ENCODE results near the gene VASH1. TPM values are rescaled to one million over a fixed set of nuclear protein-coding genes. Genes with fewer than 3 reads are reported as not detected.

The VASH1 gene
- total RNA-seq, 1 donor from 2014 or later: 28.4 TPM

GRCh38 chr14:76752744-76753143 lies 8.5 kb upstream of the VASH1 start:
- H3K27me3 ChIP-seq: no peaks in the 10 kb centered on the region
- DNase-seq (ENCODE audit: low spot score in 2 of 2): no peak

DNA sequence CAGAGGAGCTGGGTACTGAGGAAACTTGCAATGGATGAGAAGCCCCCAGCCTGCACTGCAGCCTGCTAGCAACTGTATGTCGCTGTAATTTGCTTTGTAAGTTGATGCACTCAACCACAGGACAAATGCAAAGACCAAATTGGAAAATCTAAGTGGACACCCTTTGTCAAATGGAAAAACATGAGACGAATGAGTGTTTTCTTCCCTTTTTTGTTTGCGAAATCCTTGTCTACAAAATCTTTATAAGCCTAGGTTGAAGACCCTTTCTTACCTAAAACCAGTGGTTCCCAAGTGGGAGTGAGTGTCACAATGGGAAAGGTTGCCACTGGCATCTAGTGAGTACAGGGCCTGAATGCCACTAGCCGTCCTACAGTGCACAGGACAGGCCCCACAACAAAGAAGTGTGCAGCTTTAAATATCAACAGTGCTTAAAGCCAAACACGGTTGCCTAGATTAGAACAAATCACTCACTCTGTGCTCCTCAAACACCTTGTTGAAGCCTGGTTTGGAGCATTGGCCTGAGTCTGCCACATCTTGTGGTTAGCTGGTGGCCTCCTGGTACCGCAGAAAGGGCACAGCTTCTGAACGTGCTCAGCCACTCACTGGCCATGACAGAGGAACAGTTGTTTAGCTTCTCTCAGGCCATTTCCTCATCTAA lies 7.6 kb upstream of the VASH1 start:
- TF ChIP-seq CTCF (IDR thresholded peaks at IDR 0.05): no peak
- Histone ChIP-seq H3K4me3 (no peak overlapping the region), H3K36me3 (no peaks in the 10 kb centered on the region), H3K27me3 (no peaks in the 10 kb centered on the region), H3K27ac (no peak overlapping the region), H3K9me3 (no peaks in the 10 kb centered on the region), H3K4me1 (no peaks in the 10 kb centered on the region)
- DNase-seq (ENCODE audit: low spot score in 2 of 2): no peak
- intact Hi-C loops (cut with DNase I): no loop called here

More at GRCh38 chr14:76752744-76753143, 8.5 kb upstream of the VASH1 start:
- Histone ChIP-seq H3K27ac (no peak overlapping the region), H3K4me3 (no peak overlapping the region), H3K9me3 (no peaks in the 10 kb centered on the region), H3K36me3 (no peaks in the 10 kb centered on the region), H3K4me1 (no peaks in the 10 kb centered on the region)
- TF ChIP-seq CTCF (IDR thresholded peaks at IDR 0.05): no peak
- intact Hi-C loops (cut with DNase I): no loop called here

- no peak for DNase-seq (ENCODE audit: low spot score in 2 of 2)
- H3K4me1 ChIP-seq: no peaks in the 10 kb centered on the region
- H3K27ac ChIP-seq: no peak overlapping the region
- H3K36me3 ChIP-seq: no peaks in the 10 kb centered on the region
- no peak overlapping the region for H3K4me3 ChIP-seq
- H3K27me3 ChIP-seq: no peaks in the 10 kb centered on the region
- no peaks in the 10 kb centered on the region for H3K9me3 ChIP-seq
- no peak for TF ChIP-seq CTCF (IDR thresholded peaks at IDR 0.05)
- intact Hi-C loops (cut with DNase I): no loop called here
These were observed 6.7 kb upstream of the VASH1 start for GRCh38 chr14:76754586-76754985.

GRCh38 chr14:76755610-76756370 lies 5.5 kb upstream of the VASH1 start:
- H3K36me3 ChIP-seq: no peaks in the 10 kb centered on the region
- TF ChIP-seq CTCF (IDR thresholded peaks at IDR 0.05): no peak
- DNase-seq (ENCODE audit: low spot score in 2 of 2): no peak
- no peak overlapping the region for H3K27ac ChIP-seq
- intact Hi-C loops (cut with DNase I): no loop called here
- H3K4me1 ChIP-seq: peaks cover 2 to 4% of the 10 kb centered on the region in 2 donors
- no peaks in the 10 kb centered on the region for H3K9me3 ChIP-seq
- H3K4me3 ChIP-seq: no peak overlapping the region
- H3K27me3 ChIP-seq: no peaks in the 10 kb centered on the region

DNA sequence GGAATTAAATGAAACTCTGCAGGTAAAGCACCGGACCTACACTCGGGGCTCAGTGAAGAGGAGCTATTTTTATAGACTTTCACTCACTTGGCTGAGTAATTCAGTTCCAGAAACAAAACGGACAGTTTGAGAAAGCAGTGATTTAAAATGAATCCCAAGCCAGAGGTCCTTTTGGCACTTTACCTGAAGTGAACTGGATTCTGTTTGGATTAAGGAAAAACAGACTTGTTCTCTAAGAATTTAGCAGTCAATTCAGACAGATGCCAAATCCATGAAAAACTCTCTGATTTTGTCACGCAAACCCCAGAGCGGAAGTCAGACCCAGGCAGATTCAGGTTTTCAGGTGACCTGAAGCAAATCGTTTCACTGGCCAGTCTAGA lies 4.9 kb upstream of the VASH1 start:
- TF ChIP-seq CTCF (IDR thresholded peaks at IDR 0.05): no peak
- Histone ChIP-seq H3K9me3 (no peaks in the 10 kb centered on the region), H3K4me3 (no peak overlapping the region), H3K4me1 (peaks cover 4 to 9% of the 10 kb centered on the region in 2 donors), H3K27me3 (no peaks in the 10 kb centered on the region), H3K36me3 (no peaks in the 10 kb centered on the region), H3K27ac (no peak overlapping the region)
- no peak for DNase-seq (ENCODE audit: low spot score in 2 of 2)
- intact Hi-C loops (cut with DNase I): no loop called here

Data from ascending aorta (tissue), 2 donors.